ENCODE measurements around the gene PBX4. TPM values are rescaled to one million over a fixed set of nuclear protein-coding genes. Genes with fewer than 3 reads are reported as not detected.
A peak's percentile ranks its signal among the peaks of the same experiment; 100 is the strongest.

Gene PBX4
- polyA plus RNA-seq, 1 experiment, result 0.63 TPM

- Histone ChIP-seq H3K9me3 (ENCODE audit: control insufficient read depth, insufficient read depth, low read length) (no peaks in the 10 kb centered on the region), H3K27me3 (ENCODE audit: control insufficient read depth, insufficient read depth, low read length) (no peaks in the 10 kb centered on the region), H3K4me3 (ENCODE audit: low read depth, low read length) (no peak overlapping the region), H3K27ac (ENCODE audit: low read depth, low read length) (no peak overlapping the region)
- DNase-seq (ENCODE audit: low read depth, low spot score), result no peak
- ChIA-PET POLR2A (interaction anchor here (0.6 kb wide), 1 partner anchor 61 kb away, joined by 7 read pairs; no protein-coding TSS in a partner anchor), CTCF (interaction anchor here (1.5 to 2.2 kb wide), 2 partner anchors 38 to 40 kb away, joined by 3 to 10 read pairs; no protein-coding TSS in a partner anchor)
- TF ChIP-seq, protein P1, sequence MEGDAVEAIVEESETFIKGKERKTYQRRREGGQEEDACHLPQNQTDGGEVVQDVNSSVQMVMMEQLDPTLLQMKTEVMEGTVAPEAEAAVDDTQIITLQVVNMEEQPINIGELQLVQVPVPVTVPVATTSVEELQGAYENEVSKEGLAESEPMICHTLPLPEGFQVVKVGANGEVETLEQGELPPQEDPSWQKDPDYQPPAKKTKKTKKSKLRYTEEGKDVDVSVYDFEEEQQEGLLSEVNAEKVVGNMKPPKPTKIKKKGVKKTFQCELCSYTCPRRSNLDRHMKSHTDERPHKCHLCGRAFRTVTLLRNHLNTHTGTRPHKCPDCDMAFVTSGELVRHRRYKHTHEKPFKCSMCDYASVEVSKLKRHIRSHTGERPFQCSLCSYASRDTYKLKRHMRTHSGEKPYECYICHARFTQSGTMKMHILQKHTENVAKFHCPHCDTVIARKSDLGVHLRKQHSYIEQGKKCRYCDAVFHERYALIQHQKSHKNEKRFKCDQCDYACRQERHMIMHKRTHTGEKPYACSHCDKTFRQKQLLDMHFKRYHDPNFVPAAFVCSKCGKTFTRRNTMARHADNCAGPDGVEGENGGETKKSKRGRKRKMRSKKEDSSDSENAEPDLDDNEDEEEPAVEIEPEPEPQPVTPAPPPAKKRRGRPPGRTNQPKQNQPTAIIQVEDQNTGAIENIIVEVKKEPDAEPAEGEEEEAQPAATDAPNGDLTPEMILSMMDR (IDR thresholded peaks at IDR 0.05; ENCODE audit: low read depth, low read length), result no peak
Observed at GRCh38 chr19:19592690-19593089, 25.8 kb downstream of the PBX4 start.

GRCh38 chr19:19591133-19591825 lies 27.2 kb downstream of the PBX4 start:
- H3K4me3 ChIP-seq (ENCODE audit: low read depth, low read length), result no peak overlapping the region; the same call in 1 of the 2 replicates
- H3K27ac ChIP-seq (ENCODE audit: low read depth, low read length), result peak overlapping the region; percentile 96
- H3K9me3 ChIP-seq (ENCODE audit: control insufficient read depth, insufficient read depth, low read length), result no peaks in the 10 kb centered on the region
- TF ChIP-seq, protein P1 (IDR thresholded peaks at IDR 0.05; ENCODE audit: low read depth, low read length), result no peak
- peak; percentile 95 for DNase-seq (ENCODE audit: low read depth, low spot score)
- POLR2A ChIA-PET, result interaction anchor here (0.6 to 1.2 kb wide), 4 partner anchors 23 to 75 kb away, joined by 3 to 7 read pairs (median 4); no protein-coding TSS in a partner anchor
- no peaks in the 10 kb centered on the region for H3K27me3 ChIP-seq (ENCODE audit: control insufficient read depth, insufficient read depth, low read length)
- CTCF ChIA-PET, result interaction anchor here (2.2 to 2.6 kb wide), 2 partner anchors 39 to 59 kb away, joined by 10 to 14 read pairs; no protein-coding TSS in a partner anchor

- H3K9me3 ChIP-seq (ENCODE audit: control insufficient read depth, insufficient read depth, low read length), result no peaks in the 10 kb centered on the region
- H3K27ac ChIP-seq (ENCODE audit: low read depth, low read length), result no peak overlapping the region
- no peak overlapping the region for H3K4me3 ChIP-seq (ENCODE audit: low read depth, low read length)
- ChIA-PET POLR2A (no interaction called here), CTCF (interaction anchor here (1.9 kb wide), 1 partner anchor 34 kb away, joined by 5 read pairs; no protein-coding TSS in a partner anchor)
- DNase-seq (ENCODE audit: low read depth, low spot score), result no peak
- H3K27me3 ChIP-seq (ENCODE audit: control insufficient read depth, insufficient read depth, low read length), result no peaks in the 10 kb centered on the region
- TF ChIP-seq, protein P1 (IDR thresholded peaks at IDR 0.05; ENCODE audit: low read depth, low read length), result no peak
Observed at GRCh38 chr19:19588546-19588945, 29.9 kb downstream of the PBX4 start.

GRCh38 chr19:19587771-19588170 lies 30.7 kb downstream of the PBX4 start:
- Histone ChIP-seq H3K4me3 (ENCODE audit: low read depth, low read length) (no peak overlapping the region), H3K27me3 (ENCODE audit: control insufficient read depth, insufficient read depth, low read length) (no peaks in the 10 kb centered on the region), H3K27ac (ENCODE audit: low read depth, low read length) (no peak overlapping the region), H3K9me3 (ENCODE audit: control insufficient read depth, insufficient read depth, low read length) (no peaks in the 10 kb centered on the region)
- TF ChIP-seq, protein P1 (IDR thresholded peaks at IDR 0.05; ENCODE audit: low read depth, low read length), result no peak
- CTCF ChIA-PET, result interaction anchor here (1.9 kb wide), 1 partner anchor 33 kb away, joined by 5 read pairs; no protein-coding TSS in a partner anchor
- POLR2A ChIA-PET, result no interaction called here
- DNase-seq (ENCODE audit: low read depth, low spot score), result no peak

GRCh38 chr19:19584356-19584755 lies 34.1 kb downstream of the PBX4 start:
- no peak for DNase-seq (ENCODE audit: low read depth, low spot score)
- Histone ChIP-seq H3K9me3 (ENCODE audit: control insufficient read depth, insufficient read depth, low read length) (no peaks in the 10 kb centered on the region), H3K27me3 (ENCODE audit: control insufficient read depth, insufficient read depth, low read length) (no peaks in the 10 kb centered on the region), H3K27ac (ENCODE audit: low read depth, low read length) (no peak overlapping the region), H3K4me3 (ENCODE audit: low read depth, low read length) (no peak overlapping the region)
- TF ChIP-seq, protein P1 (IDR thresholded peaks at IDR 0.05; ENCODE audit: low read depth, low read length), result no peak
- ChIA-PET POLR2A (no interaction called here), CTCF (no interaction called here)

Data from AG04450 (cell line).